DND-41 (cell line): Measurements from ENCODE around the gene METAP2.

Experiments
- ATAC-seq: fragments of 200-7000 bp; cut with Tn5 transposase; 3 replicates; pipeline ENCODE4 v1.9.1; 2021; ENCODE audit warnings: low read depth; ENCODE audit not compliant: insufficient read depth
- DNase-seq: peaks from one replicate; pipeline ENCODE4 v3.0.0-alpha.2; 2020
- H2AFZ ChIP-seq: 2 replicates; pipeline ENCODE4 v1.6.0; 2012; ENCODE audit warnings: low read depth, low read length
- H3K27ac ChIP-seq: 2 replicates; pipeline ENCODE4 v1.5.1; 2012; ENCODE audit warnings: low read length, inconsistent platforms
- H3K27me3 ChIP-seq: fragments of 200-600 bp; sonication (generic); 2 replicates; pipeline ENCODE4 v1.6.0; 2012; ENCODE audit warnings: low read length, mild to moderate bottlenecking, inconsistent platforms; ENCODE audit not compliant: insufficient read depth, poor library complexity
- H3K36me3 ChIP-seq: 2 replicates; pipeline ENCODE4 v1.5.1; 2012; ENCODE audit warnings: low read length, inconsistent platforms; ENCODE audit not compliant: insufficient read depth
- H3K4me1 ChIP-seq: 2 replicates; pipeline ENCODE4 v1.5.1; 2012; ENCODE audit warnings: mild to moderate bottlenecking, low read length; ENCODE audit not compliant: insufficient read depth
- H3K4me2 ChIP-seq: 2 replicates; pipeline ENCODE4 v1.6.0; 2012; ENCODE audit warnings: mild to moderate bottlenecking, moderate library complexity, low read length, inconsistent platforms; ENCODE audit not compliant: insufficient read depth
- H3K4me3 ChIP-seq, 2 experiments: fragments of 200-600 bp in 1 of 2; shearing (Covaris generic) in 1 of 2; 2 replicates each; pipeline ENCODE4 v1.5.1; 2012 to 2016; ENCODE audit warnings: inconsistent platforms in 2 of 2, low read length in 2 of 2, mild to moderate bottlenecking in 2 of 2, low read depth in 1 of 2, moderate library complexity in 1 of 2
- H3K79me2 ChIP-seq: 2 replicates; pipeline ENCODE4 v1.6.0; 2012; ENCODE audit warnings: low read length, inconsistent platforms; ENCODE audit not compliant: insufficient read depth
- H3K9ac ChIP-seq: 2 replicates; pipeline ENCODE4 v1.6.0; 2012; ENCODE audit warnings: low read depth, mild to moderate bottlenecking, inconsistent platforms, low read length, moderate library complexity
- H3K9me3 ChIP-seq: 2 replicates; pipeline ENCODE4 v1.5.1; 2012; ENCODE audit warnings: low read length, moderate library complexity, mild to moderate bottlenecking, inconsistent platforms; ENCODE audit not compliant: insufficient read depth, severe bottlenecking
- H4K20me1 ChIP-seq: 2 replicates; pipeline ENCODE4 v1.6.0; 2012; ENCODE audit warnings: low read length; ENCODE audit not compliant: insufficient read depth
- CTCF ChIP-seq: IDR thresholded peaks from 2 replicates; pipeline ENCODE4 v1.5.1; 2012; ENCODE audit warnings: borderline replicate concordance, low read length, moderate library complexity, mild to moderate bottlenecking; ENCODE audit not compliant: poor library complexity, severe bottlenecking; ENCODE audit errors: extremely low read depth
- EZH2 ChIP-seq: IDR thresholded peaks from 3 replicates; pipeline ENCODE4 v1.6.1; 2012; ENCODE audit warnings: borderline replicate concordance, low read depth, mild to moderate bottlenecking, moderate library complexity, low read length, inconsistent platforms; ENCODE audit not compliant: severe bottlenecking

METAP2 gene

GRCh38 chr12:95473884-95474659, at the start of gene METAP2:
Gene METAP2 (plus strand): TSS chr12:95474152. CDS start chr12:95474180, 28 bp downstream.
- TF ChIP-seq CTCF: no peak
- no peak for TF ChIP-seq EZH2
- H3K79me2 ChIP-seq: peaks cover 53% of the 10 kb centered on the region
- H3K36me3 ChIP-seq: peaks cover 37% of the 10 kb centered on the region
- peak within 1 kb of the TSS; percentile 94 for H3K9ac ChIP-seq
- peak within 1 kb of the TSS; percentile 78 for H3K4me2 ChIP-seq
- H3K9me3 ChIP-seq: no peaks in the 10 kb centered on the region
- no peaks in the 10 kb centered on the region for H3K27me3 ChIP-seq
- H3K4me1 ChIP-seq: peaks cover 52% of the 10 kb centered on the region
- H4K20me1 ChIP-seq: peaks cover 13% of the 10 kb centered on the region; the same call in 1 of the 2 replicates
- peak within 1 kb of the TSS; percentile 71 for H2AFZ ChIP-seq
- H3K4me3 ChIP-seq: peak within 1 kb of the TSS; percentile 93 to 95
- H3K27ac ChIP-seq: peak within 1 kb of the TSS; percentile 90
- DNase-seq (peak; percentile 94), ATAC-seq (peak; percentile 99)

DNA sequence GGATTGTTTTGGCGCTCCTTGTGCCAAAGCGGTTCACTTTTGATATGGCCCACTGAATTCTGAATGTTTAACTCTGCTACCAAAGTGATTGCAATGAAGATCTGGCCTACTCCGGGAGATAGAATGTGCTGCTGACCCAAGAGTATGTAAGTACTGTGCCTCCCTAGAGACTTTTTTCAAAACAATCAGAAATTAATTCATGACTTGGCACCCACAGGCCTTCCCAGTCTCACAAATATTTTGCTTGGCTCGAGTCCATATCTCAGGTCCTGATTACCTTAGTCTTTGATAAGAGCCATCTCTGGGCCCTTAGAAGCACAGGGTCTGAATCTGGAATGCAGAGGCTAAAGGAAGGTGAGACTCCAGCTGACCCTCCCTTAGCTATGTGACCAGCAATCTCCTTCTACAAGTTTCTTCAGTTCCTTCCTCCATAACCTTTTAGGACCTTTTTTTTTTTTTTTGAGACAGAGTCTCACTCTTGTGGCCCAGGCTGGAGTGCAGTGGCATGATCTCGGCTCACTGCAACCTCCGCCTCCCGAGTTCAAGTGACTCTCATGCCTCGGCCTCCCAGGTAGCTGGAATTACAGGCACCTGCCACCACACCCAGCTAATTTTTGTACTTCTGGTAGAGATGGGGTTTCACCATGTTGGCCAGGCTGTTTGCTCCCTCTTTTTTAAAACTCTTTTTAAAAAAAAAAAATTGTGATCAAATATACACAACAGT, 49.5 kb upstream of the METAP2 start:
- no peaks in the 10 kb centered on the region for H3K36me3 ChIP-seq
- no peaks in the 10 kb centered on the region for H3K79me2 ChIP-seq
- no peak overlapping the region for H3K27ac ChIP-seq
- H3K27me3 ChIP-seq: no peaks in the 10 kb centered on the region
- ATAC-seq (no peak), DNase-seq (no peak)
- no peak overlapping the region for H3K4me3 ChIP-seq
- no peaks in the 10 kb centered on the region for H4K20me1 ChIP-seq
- H2AFZ ChIP-seq: no peak overlapping the region
- TF ChIP-seq CTCF (no peak), EZH2 (no peak)
- H3K4me2 ChIP-seq: no peak overlapping the region
- no peak overlapping the region for H3K9ac ChIP-seq
- H3K9me3 ChIP-seq: no peaks in the 10 kb centered on the region
- H3K4me1 ChIP-seq: peaks cover 12% of the 10 kb centered on the region

- ATAC-seq (no peak), DNase-seq (no peak)
- H3K9me3 ChIP-seq: no peaks in the 10 kb centered on the region
- no peak overlapping the region for H3K27ac ChIP-seq
- H3K27me3 ChIP-seq: no peaks in the 10 kb centered on the region
- 0 out of 2 replicates have a peak overlapping the region, but pooled peaks have one; percentile 10 for H2AFZ ChIP-seq
- no peak for TF ChIP-seq EZH2
- no peak for TF ChIP-seq CTCF
- H3K36me3 ChIP-seq: no peaks in the 10 kb centered on the region
- H3K4me2 ChIP-seq: no peak overlapping the region
- H3K9ac ChIP-seq: no peak overlapping the region
- peaks cover 12% of the 10 kb centered on the region for H3K4me1 ChIP-seq
- no peaks in the 10 kb centered on the region for H4K20me1 ChIP-seq
- no peaks in the 10 kb centered on the region for H3K79me2 ChIP-seq
- no peak overlapping the region for H3K4me3 ChIP-seq
Measured at GRCh38 chr12:95429172-95429510, 44.8 kb upstream of the METAP2 start.
